Testis (tissue), 3 donors: ENCODE measurements around the gene ME3. TPM values are rescaled to one million over a fixed set of nuclear protein-coding genes. Genes with fewer than 3 reads are reported as not detected.
"Not testable (repeated sequence)": the region's sequence is repeated elsewhere in the genome, so short reads cannot be mapped to it uniquely, and the experiment has no call there.

Experiments used
- DNase-seq: peaks from one replicate; pipeline ENCODE4 v3.0.0-alpha.2; 2019
- H3K27ac ChIP-seq, 2 donors: fragments of 200-600 bp; sonication (generic); one replicate each; pipeline ENCODE4 v1.5.1; 2019
- H3K27me3 ChIP-seq: fragments of 200-600 bp; sonication (generic); one replicate; pipeline ENCODE4 v1.5.1; 2019
- H3K36me3 ChIP-seq: fragments of 200-600 bp; sonication (generic); one replicate; pipeline ENCODE4 v1.5.1; 2017; ENCODE audit warnings: low read depth; ENCODE audit errors: missing control alignments
- H3K4me1 ChIP-seq: fragments of 200-600 bp; sonication (generic); one replicate; pipeline ENCODE4 v1.5.1; 2019
- H3K4me3 ChIP-seq, 2 donors: fragments of 200-600 bp; sonication (generic); one replicate each; pipeline ENCODE4 v1.5.1; 2017 to 2019
- H3K9me3 ChIP-seq: fragments of 200-600 bp; sonication (generic); one replicate; pipeline ENCODE4 v1.5.1; 2017
- POLR2A ChIP-seq: fragments of 450-650 bp; IDR thresholded peaks from one replicate; pipeline ENCODE4 v1.6.1; 2017; ENCODE audit warnings: antibody characterized with exemption, mild to moderate bottlenecking, moderate library complexity
- WGBS, 2 donors: methylation state at CpG; one replicate each; pipeline ENCODE4 v1.1.5; 2018; 5-methylcytosine and 5-hydroxymethylcytosine counted together
- intact Hi-C: fragments of 100-400 bp; cut with DNase I; formaldehyde crosslinking; loops from one replicate; pipeline ENCODE4 v1.15.1; 2023; ENCODE audit warnings: low total_unique reads
- polyA plus RNA-seq: library from polyadenylated mRNA; stranded (reverse); fragments of 350-450 nt; fragmentation: Illumina TruSeq; extraction: RNeasy Lipid Tissue Mini Kit (QIAGEN cat#74804); gene quantifications from one replicate; pipeline ENCODE4 v1.2.3, GENCODE V29; 2014; ENCODE audit warnings: low read depth, low replicate concordance; ENCODE audit not compliant: insufficient read depth
- total RNA-seq, 2 donors: library from RNA; depleted of rRNA; stranded (reverse); fragments of >200 nt; gene quantifications; one replicate each; pipeline ENCODE4 v1.2.3, GENCODE V29; 2016
- TF ChIP-seq, protein P1 (sequence below), 3 experiments: fragments of 450-650 bp in 2 of 3; fragments of 200-600 bp in 1 of 3; sonication (generic) in 1 of 3; IDR thresholded peaks; one replicate each; pipeline ENCODE4 v1.5.1; 2016 to 2019; ENCODE audit warnings: antibody characterized with exemption in 3 of 3, mild to moderate bottlenecking in 2 of 3, moderate library complexity in 1 of 3

The ME3 gene
- total and polyA plus RNA-seq, 3 donors from 2014 or later, result 26.7 to 170 (median 115) TPM

- intact Hi-C loops, result no loop called here
- Histone ChIP-seq H3K27ac (peak overlapping the region; percentile 13 to 74), H3K4me3 (no peak overlapping the region), H3K9me3 (no peaks in the 10 kb centered on the region), H3K27me3 (no peaks in the 10 kb centered on the region), H3K4me1 (peaks cover 16% of the 10 kb centered on the region), H3K36me3 (no peaks in the 10 kb centered on the region)
- DNase-seq, result no peak
- whole genome bisulfite sequencing, 2 donors, result 68 to 80% methylated on average over 3 of the region's 3 CpGs
- TF ChIP-seq, protein P1, sequence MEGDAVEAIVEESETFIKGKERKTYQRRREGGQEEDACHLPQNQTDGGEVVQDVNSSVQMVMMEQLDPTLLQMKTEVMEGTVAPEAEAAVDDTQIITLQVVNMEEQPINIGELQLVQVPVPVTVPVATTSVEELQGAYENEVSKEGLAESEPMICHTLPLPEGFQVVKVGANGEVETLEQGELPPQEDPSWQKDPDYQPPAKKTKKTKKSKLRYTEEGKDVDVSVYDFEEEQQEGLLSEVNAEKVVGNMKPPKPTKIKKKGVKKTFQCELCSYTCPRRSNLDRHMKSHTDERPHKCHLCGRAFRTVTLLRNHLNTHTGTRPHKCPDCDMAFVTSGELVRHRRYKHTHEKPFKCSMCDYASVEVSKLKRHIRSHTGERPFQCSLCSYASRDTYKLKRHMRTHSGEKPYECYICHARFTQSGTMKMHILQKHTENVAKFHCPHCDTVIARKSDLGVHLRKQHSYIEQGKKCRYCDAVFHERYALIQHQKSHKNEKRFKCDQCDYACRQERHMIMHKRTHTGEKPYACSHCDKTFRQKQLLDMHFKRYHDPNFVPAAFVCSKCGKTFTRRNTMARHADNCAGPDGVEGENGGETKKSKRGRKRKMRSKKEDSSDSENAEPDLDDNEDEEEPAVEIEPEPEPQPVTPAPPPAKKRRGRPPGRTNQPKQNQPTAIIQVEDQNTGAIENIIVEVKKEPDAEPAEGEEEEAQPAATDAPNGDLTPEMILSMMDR (IDR thresholded peaks at IDR 0.05), result no peak
Measured at GRCh38 chr11:86621854-86622253, 50.6 kb downstream of the ME3 start.

GRCh38 chr11:86620891-86621521, 51.4 kb downstream of the ME3 start:
- Histone ChIP-seq H3K9me3 (no peaks in the 10 kb centered on the region), H3K4me1 (peaks cover 15% of the 10 kb centered on the region), H3K4me3 (no peak overlapping the region), H3K27ac (peak overlapping the region; percentile 20 to 74), H3K27me3 (no peaks in the 10 kb centered on the region), H3K36me3 (no peaks in the 10 kb centered on the region)
- peak; percentile 27 for DNase-seq
- intact Hi-C loops, result no loop called here
- TF ChIP-seq POLR2A, result no peak
- TF ChIP-seq, protein P1 (IDR thresholded peaks at IDR 0.05), result no peak
- 37 to 61% methylated on average over 2 of the region's 2 CpGs for WGBS, 2 donors

GRCh38 chr11:86619428-86619827, 53.0 kb downstream of the ME3 start:
- H3K27ac ChIP-seq, H3K36me3 ChIP-seq, DNase-seq, H3K4me3 ChIP-seq, H3K9me3 ChIP-seq, H3K27me3 ChIP-seq: not testable (repeated sequence)
- 82 to 86% methylated on average over 3 of the region's 3 CpGs for WGBS, 2 donors
- peaks cover 12% of the 10 kb centered on the region for H3K4me1 ChIP-seq
- intact Hi-C loops, result loop anchor here (5.0 kb wide), 1 partner anchor 162 kb away; no protein-coding TSS in a partner anchor

DNA sequence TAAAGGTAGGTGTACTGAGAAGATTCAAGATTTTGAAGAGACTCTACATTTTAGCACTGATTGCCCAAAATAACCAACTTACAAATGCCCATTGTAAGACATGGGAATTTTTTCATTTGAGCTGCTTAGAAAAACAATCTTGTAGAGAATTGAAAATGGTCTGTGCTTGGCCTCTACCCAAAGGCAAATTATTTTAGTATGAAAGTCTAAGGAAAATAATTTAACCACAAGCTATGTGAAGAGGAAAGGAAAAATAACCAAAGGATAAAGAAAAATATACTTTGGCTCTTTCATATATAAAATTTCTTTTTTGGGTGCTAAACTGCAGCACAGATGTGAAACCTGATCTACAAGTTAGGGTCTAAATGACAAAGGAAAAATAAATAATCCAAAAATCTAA, 54.9 kb downstream of the ME3 start:
- H3K27me3 ChIP-seq, result no peaks in the 10 kb centered on the region
- no peak for TF ChIP-seq POLR2A
- TF ChIP-seq, protein P1 (IDR thresholded peaks at IDR 0.05), result no peak
- no peaks in the 10 kb centered on the region for H3K36me3 ChIP-seq
- intact Hi-C loops, result loop anchor here (5.0 kb wide), 1 partner anchor 160 kb away; no protein-coding TSS in a partner anchor
- H3K9me3 ChIP-seq, result no peaks in the 10 kb centered on the region
- no peak for DNase-seq
- no peak overlapping the region for H3K27ac ChIP-seq
- H3K4me3 ChIP-seq, result no peak overlapping the region
- H3K4me1 ChIP-seq, result peaks cover 6% of the 10 kb centered on the region

- Histone ChIP-seq H3K4me3 (no peak overlapping the region), H3K36me3 (no peaks in the 10 kb centered on the region), H3K4me1 (no peaks in the 10 kb centered on the region), H3K27me3 (no peaks in the 10 kb centered on the region), H3K27ac (no peak overlapping the region), H3K9me3 (no peaks in the 10 kb centered on the region)
- intact Hi-C loops, result loop anchor here (5.0 kb wide), 1 partner anchor 158 kb away; no protein-coding TSS in a partner anchor
- TF ChIP-seq, protein P1 (IDR thresholded peaks at IDR 0.05), result no peak
- no peak for TF ChIP-seq POLR2A
- DNase-seq, result no peak
Measured at GRCh38 chr11:86615487-86615886, 56.9 kb downstream of the ME3 start.
